ENCODE results near the gene HS6ST1.

The HS6ST1 gene

DNA sequence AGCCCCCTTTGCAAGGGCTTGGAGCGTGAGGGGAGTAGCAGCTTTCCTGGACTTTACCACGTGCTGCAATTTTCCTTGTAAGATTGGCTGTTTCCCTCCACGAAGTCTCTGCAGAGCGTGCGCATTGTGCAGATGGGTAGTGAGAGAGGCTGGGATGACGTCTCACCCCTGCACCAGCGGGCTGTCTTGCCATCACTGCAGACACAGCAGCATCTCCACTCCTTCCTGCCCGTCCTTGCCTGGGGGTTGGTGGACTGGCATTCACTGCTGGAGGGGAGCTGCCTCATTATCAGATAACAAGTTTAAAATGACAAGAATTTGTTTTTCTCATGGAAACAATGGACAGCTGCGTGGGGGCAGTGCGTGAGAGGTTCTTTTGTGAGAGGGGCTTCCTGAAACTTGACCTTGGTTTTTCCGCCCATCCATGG is 45.3 kb upstream of the HS6ST1 start:
- TF ChIP-seq, protein P1, sequence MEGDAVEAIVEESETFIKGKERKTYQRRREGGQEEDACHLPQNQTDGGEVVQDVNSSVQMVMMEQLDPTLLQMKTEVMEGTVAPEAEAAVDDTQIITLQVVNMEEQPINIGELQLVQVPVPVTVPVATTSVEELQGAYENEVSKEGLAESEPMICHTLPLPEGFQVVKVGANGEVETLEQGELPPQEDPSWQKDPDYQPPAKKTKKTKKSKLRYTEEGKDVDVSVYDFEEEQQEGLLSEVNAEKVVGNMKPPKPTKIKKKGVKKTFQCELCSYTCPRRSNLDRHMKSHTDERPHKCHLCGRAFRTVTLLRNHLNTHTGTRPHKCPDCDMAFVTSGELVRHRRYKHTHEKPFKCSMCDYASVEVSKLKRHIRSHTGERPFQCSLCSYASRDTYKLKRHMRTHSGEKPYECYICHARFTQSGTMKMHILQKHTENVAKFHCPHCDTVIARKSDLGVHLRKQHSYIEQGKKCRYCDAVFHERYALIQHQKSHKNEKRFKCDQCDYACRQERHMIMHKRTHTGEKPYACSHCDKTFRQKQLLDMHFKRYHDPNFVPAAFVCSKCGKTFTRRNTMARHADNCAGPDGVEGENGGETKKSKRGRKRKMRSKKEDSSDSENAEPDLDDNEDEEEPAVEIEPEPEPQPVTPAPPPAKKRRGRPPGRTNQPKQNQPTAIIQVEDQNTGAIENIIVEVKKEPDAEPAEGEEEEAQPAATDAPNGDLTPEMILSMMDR (IDR thresholded peaks at IDR 0.05; ENCODE audit: low read depth, low read length): no peak
- H3K4me3 ChIP-seq (replicated peaks in 1 of 2; ENCODE audit: low read depth in 2 of 2, low read length in 2 of 2): no peak overlapping the region
- DNase-seq (ENCODE audit: low read depth in 2 of 2): peak in 1 of 2 donors; percentile 46

DNA sequence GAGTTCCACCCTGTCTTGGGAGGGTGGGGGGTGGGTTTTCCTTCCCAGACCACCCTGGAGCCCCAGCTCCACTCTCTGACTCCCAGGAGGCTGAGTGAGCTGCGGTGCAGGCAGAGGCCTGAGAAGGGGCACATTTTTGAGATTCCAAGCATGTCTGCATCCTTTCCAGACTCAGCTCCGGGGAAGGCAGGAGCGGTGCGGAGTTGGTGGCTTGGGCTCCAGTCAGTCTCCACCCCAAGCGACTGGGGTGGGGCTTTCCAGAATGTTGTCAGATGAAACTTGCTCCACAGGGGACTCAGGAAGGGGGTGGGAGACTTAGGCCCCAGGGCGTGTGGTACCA is 44.2 kb upstream of the HS6ST1 start:
- no peak overlapping the region for H3K4me3 ChIP-seq (replicated peaks in 1 of 2; ENCODE audit: low read depth in 2 of 2, low read length in 2 of 2)
- DNase-seq (ENCODE audit: low read depth in 2 of 2): peak; percentile 75 to 89
- TF ChIP-seq, protein P1 (IDR thresholded peaks at IDR 0.05; ENCODE audit: low read depth, low read length): no peak

DNA sequence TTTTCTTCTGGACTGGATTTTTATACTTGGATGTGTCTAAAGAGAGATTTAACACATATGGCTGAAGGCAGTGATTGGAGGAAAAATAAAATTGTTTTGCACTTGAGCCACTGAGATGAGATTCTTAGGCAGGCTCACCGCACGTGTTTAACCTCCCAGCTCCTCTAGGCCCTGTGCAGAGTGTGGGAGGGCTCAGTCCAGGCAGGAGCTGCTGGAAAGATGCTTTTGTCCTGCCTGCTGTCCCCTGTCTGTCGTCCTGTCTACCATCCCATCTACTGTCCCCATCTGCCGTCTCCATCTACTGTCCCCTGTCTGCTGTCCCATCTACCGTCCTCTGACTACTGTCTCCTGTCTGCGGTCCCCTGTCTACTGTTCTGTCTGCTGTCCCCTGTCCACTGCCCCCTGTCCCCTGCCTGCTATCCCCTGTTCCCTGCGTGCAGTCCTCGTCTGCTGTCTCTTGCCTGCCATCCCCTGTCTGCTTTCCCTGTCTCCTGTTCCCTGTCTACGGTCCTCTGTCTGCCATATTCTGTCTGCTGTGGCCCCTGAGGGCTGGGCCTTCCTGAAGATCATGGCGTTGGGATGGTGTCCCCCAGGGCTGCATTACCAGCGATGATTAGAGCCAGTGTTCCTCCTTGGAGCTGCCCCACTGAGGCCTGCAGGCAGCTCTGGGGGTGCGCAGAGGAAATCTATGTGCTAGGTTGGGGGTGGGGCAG is 43.7 kb upstream of the HS6ST1 start:
- TF ChIP-seq, protein P1 (IDR thresholded peaks at IDR 0.05; ENCODE audit: low read depth, low read length): no peak
- no peak overlapping the region for H3K4me3 ChIP-seq (replicated peaks in 1 of 2; ENCODE audit: low read depth in 2 of 2, low read length in 2 of 2)
- DNase-seq (ENCODE audit: low read depth in 2 of 2): no peak

DNA sequence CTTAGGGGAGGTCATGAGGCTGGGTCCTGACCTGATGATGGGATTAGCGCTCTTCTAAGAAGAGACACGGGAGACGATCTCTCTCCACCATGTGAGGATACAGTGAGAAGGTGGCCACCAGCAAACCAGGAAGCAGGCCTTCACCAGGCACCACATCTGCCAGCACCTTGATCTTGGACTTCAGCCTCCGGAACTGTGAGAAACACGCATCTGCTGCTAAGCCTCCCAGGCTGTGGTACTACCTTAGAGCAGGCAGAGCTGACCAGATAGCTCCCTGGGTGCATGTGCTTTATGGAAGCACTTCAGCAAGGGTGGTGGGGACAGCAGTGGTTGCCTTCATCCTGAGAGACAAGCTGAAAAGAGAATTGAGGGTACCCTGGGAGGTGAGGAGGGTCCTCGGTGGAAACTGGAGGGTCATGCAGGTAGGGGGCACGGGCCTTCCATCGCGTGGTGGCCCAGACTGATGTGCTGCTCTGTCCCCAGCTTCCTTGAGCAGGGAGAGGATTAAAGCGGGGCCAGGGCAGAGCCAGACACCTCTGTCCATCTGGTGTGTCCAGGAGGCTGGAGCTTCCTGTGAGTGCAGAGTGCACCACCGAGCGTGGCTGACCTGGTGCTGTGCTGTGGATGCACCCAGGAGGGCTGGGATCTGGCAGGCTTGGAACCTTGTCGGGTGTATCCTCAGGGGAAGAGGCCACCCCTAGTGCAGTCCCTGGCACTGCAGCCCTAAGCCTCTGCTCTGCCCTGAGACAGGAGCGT is 42.9 kb upstream of the HS6ST1 start:
- no peak for DNase-seq (ENCODE audit: low read depth in 2 of 2)
- TF ChIP-seq, protein P1 (IDR thresholded peaks at IDR 0.05; ENCODE audit: low read depth, low read length): no peak
- no peak overlapping the region for H3K4me3 ChIP-seq (replicated peaks in 1 of 2; ENCODE audit: low read depth in 2 of 2, low read length in 2 of 2)

DNA sequence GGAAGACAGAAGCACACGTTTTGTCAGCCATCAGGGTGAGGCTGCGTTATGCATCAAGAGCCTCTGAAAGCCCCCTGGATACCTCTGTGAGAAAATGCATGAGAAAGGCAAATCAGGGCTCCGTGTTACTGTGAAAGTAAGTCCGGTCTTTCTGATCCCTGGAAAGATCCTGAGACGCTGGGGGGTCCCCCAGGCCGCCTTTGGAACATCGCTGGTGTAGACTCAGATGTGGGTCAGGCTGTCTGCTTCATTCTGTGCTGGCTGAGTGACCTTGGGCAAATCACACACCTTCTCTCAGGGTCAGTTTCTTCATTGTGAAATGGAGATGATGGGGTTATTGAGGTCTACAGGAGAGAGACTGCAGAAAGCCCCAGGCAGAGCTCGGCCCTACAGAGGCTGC is 42.0 kb upstream of the HS6ST1 start:
- TF ChIP-seq, protein P1 (IDR thresholded peaks at IDR 0.05; ENCODE audit: low read depth, low read length): no peak
- H3K4me3 ChIP-seq (replicated peaks in 1 of 2; ENCODE audit: low read depth in 2 of 2, low read length in 2 of 2): no peak overlapping the region
- DNase-seq (ENCODE audit: low read depth in 2 of 2): no peak

DNA sequence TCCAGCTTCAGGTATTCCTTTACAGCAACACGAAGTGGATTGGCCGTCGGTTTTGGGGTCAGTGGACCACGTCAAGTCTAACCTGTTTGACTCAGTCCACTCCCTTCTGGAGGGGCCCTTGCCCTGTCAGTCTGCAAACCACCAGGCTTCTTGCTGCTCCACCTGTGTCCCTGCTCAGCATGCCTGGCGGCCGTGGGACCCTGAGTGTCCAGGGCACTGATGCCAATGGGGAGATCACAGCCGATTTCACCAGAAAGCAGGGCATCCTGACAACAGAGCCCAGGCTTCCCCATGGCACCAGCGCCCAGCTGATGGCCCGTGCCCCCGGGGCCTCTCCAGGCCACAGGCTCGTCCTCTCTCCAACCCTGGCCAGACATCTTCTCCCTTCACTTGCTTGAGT is 41.2 kb upstream of the HS6ST1 start:
- H3K4me3 ChIP-seq (replicated peaks in 1 of 2; ENCODE audit: low read depth in 2 of 2, low read length in 2 of 2): no peak overlapping the region
- DNase-seq (ENCODE audit: low read depth in 2 of 2): no peak
- TF ChIP-seq, protein P1 (IDR thresholded peaks at IDR 0.05; ENCODE audit: low read depth, low read length): no peak
